ENCODE measurements around the gene ADARB1.

The ADARB1 gene

DNA sequence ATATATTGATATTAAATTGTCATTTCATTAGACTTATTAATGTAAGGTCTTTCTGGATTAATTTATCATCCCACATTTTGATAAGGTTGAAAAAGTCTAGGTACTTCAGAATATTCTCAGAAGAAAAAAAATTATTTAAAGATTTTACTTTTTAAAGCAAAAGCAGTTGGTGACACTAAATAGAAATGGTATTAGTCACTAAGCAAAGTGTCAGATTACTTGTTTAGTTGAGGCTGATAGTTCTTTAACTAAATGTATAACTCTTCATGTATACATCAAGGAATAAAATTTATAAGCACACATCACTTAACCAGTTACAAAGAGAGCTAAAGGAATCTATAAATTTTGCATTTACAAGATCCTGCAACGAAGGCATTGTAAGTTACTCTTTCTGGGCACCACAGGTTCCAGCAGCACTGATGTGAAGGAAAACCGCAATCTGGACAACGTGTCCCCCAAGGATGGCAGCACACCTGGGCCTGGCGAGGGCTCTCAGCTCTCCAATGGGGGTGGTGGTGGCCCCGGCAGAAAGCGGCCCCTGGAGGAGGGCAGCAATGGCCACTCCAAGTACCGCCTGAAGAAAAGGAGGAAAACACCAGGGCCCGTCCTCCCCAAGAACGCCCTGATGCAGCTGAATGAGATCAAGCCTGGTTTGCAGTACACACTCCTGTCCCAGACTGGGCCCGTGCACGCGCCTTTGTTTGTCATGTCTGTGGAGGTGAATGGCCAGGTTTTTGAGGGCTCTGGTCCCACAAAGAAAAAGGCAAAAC, 101.1 kb downstream of the ADARB1 start:
- TF ChIP-seq ZFP3 (CRISPR knock-in tag; IDR thresholded peaks at IDR 0.05) (no peak), ZC3H10 (CRISPR knock-in tag; IDR thresholded peaks at IDR 0.05) (no peak), TOX (CRISPR knock-in tag; IDR thresholded peaks at IDR 0.05; ENCODE audit: borderline replicate concordance) (no peak), RARB (CRISPR knock-in tag; IDR thresholded peaks at IDR 0.05) (no peak), ZNF565 (CRISPR knock-in tag; conservative IDR thresholded peaks at IDR 0.05; ENCODE audit: low read depth) (no peak)
- TF ChIP-seq, protein P1, sequence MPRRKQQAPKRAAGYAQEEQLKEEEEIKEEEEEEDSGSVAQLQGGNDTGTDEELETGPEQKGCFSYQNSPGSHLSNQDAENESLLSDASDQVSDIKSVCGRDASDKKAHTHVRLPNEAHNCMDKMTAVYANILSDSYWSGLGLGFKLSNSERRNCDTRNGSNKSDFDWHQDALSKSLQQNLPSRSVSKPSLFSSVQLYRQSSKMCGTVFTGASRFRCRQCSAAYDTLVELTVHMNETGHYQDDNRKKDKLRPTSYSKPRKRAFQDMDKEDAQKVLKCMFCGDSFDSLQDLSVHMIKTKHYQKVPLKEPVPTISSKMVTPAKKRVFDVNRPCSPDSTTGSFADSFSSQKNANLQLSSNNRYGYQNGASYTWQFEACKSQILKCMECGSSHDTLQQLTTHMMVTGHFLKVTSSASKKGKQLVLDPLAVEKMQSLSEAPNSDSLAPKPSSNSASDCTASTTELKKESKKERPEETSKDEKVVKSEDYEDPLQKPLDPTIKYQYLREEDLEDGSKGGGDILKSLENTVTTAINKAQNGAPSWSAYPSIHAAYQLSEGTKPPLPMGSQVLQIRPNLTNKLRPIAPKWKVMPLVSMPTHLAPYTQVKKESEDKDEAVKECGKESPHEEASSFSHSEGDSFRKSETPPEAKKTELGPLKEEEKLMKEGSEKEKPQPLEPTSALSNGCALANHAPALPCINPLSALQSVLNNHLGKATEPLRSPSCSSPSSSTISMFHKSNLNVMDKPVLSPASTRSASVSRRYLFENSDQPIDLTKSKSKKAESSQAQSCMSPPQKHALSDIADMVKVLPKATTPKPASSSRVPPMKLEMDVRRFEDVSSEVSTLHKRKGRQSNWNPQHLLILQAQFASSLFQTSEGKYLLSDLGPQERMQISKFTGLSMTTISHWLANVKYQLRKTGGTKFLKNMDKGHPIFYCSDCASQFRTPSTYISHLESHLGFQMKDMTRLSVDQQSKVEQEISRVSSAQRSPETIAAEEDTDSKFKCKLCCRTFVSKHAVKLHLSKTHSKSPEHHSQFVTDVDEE (CRISPR knock-in tag; IDR thresholded peaks at IDR 0.05): no peak
- no peak for ATAC-seq

DNA sequence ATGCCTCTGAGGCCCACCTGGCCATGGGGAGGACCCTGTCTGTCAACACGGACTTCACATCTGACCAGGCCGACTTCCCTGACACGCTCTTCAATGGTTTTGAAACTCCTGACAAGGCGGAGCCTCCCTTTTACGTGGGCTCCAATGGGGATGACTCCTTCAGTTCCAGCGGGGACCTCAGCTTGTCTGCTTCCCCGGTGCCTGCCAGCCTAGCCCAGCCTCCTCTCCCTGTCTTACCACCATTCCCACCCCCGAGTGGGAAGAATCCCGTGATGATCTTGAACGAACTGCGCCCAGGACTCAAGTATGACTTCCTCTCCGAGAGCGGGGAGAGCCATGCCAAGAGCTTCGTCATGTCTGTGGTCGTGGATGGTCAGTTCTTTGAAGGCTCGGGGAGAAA, 101.8 kb downstream of the ADARB1 start:
- no peak for ATAC-seq
- TF ChIP-seq, protein P2, sequence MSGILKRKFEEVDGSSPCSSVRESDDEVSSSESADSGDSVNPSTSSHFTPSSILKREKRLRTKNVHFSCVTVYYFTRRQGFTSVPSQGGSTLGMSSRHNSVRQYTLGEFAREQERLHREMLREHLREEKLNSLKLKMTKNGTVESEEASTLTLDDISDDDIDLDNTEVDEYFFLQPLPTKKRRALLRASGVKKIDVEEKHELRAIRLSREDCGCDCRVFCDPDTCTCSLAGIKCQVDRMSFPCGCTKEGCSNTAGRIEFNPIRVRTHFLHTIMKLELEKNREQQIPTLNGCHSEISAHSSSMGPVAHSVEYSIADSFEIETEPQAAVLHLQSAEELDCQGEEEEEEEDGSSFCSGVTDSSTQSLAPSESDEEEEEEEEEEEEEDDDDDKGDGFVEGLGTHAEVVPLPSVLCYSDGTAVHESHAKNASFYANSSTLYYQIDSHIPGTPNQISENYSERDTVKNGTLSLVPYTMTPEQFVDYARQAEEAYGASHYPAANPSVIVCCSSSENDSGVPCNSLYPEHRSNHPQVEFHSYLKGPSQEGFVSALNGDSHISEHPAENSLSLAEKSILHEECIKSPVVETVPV (CRISPR knock-in tag; IDR thresholded peaks at IDR 0.05): no peak
- TF ChIP-seq PPARA (CRISPR knock-in tag; IDR thresholded peaks at IDR 0.05; ENCODE audit: borderline replicate concordance) (no peak), ZNF8 (CRISPR knock-in tag; IDR thresholded peaks at IDR 0.05) (no peak), OSR1 (CRISPR knock-in tag; IDR thresholded peaks at IDR 0.05) (no peak), ZNF70 (CRISPR knock-in tag; IDR thresholded peaks at IDR 0.05) (no peak), ZC3H10 (CRISPR knock-in tag; IDR thresholded peaks at IDR 0.05) (no peak), TOX (CRISPR knock-in tag; IDR thresholded peaks at IDR 0.05; ENCODE audit: borderline replicate concordance) (no peak), BACH2 (CRISPR knock-in tag; IDR thresholded peaks at IDR 0.05; ENCODE audit: borderline replicate concordance) (no peak)

DNA sequence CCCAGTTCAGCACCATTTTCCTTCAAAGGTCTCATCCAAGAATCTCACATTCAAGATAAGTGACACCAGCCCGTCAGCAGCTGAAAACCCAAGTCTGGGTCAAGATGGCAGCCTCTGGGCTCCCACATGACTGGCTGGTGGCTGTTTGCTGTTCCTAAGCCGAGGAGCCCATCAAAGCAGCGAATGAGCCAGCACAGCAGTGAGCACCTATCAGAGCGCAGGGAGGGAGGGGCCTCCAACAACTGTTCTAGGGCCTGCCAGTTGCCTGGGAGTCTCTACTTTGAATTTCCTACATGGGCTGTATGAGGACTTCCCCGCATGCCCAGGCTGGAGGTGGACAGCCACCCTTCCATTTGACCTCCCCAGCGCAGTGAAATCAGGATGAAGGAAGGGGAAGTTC, 102.7 kb downstream of the ADARB1 start:
- no peak for ATAC-seq
- TF ChIP-seq SNAI2 (CRISPR knock-in tag; IDR thresholded peaks at IDR 0.05): no peak
- TF ChIP-seq, protein P1 (CRISPR knock-in tag; IDR thresholded peaks at IDR 0.05): no peak
- TF ChIP-seq, protein P2 (CRISPR knock-in tag; IDR thresholded peaks at IDR 0.05): no peak
- TF ChIP-seq CSDC2 (CRISPR knock-in tag; IDR thresholded peaks at IDR 0.05): no peak
- no peak for TF ChIP-seq ZFP30 (CRISPR knock-in tag; IDR thresholded peaks at IDR 0.05)
- TF ChIP-seq TCF4 (CRISPR knock-in tag; IDR thresholded peaks at IDR 0.05; ENCODE audit: borderline replicate concordance): no peak
- TF ChIP-seq, protein P3, sequence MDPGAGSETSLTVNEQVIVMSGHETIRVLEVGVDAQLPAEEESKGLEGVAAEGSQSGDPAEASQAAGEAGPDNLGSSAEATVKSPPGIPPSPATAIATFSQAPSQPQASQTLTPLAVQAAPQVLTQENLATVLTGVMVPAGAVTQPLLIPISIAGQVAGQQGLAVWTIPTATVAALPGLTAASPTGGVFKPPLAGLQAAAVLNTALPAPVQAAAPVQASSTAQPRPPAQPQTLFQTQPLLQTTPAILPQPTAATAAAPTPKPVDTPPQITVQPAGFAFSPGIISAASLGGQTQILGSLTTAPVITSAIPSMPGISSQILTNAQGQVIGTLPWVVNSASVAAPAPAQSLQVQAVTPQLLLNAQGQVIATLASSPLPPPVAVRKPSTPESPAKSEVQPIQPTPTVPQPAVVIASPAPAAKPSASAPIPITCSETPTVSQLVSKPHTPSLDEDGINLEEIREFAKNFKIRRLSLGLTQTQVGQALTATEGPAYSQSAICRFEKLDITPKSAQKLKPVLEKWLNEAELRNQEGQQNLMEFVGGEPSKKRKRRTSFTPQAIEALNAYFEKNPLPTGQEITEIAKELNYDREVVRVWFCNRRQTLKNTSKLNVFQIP (CRISPR knock-in tag; IDR thresholded peaks at IDR 0.05; ENCODE audit: borderline replicate concordance, low read depth): no peak
- TF ChIP-seq BACH2 (CRISPR knock-in tag; IDR thresholded peaks at IDR 0.05; ENCODE audit: borderline replicate concordance): no peak
- no peak for TF ChIP-seq ZC3H10 (CRISPR knock-in tag; IDR thresholded peaks at IDR 0.05)
- TF ChIP-seq ARNTL (CRISPR knock-in tag; IDR thresholded peaks at IDR 0.05; ENCODE audit: borderline replicate concordance, low read depth): no peak
- no peak for TF ChIP-seq TOX (CRISPR knock-in tag; IDR thresholded peaks at IDR 0.05; ENCODE audit: borderline replicate concordance)
- no peak for TF ChIP-seq ESRRG (CRISPR knock-in tag; IDR thresholded peaks at IDR 0.05)
- TF ChIP-seq, protein P4, sequence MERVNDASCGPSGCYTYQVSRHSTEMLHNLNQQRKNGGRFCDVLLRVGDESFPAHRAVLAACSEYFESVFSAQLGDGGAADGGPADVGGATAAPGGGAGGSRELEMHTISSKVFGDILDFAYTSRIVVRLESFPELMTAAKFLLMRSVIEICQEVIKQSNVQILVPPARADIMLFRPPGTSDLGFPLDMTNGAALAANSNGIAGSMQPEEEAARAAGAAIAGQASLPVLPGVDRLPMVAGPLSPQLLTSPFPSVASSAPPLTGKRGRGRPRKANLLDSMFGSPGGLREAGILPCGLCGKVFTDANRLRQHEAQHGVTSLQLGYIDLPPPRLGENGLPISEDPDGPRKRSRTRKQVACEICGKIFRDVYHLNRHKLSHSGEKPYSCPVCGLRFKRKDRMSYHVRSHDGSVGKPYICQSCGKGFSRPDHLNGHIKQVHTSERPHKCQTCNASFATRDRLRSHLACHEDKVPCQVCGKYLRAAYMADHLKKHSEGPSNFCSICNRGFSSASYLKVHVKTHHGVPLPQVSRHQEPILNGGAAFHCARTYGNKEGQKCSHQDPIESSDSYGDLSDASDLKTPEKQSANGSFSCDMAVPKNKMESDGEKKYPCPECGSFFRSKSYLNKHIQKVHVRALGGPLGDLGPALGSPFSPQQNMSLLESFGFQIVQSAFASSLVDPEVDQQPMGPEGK (CRISPR knock-in tag; IDR thresholded peaks at IDR 0.05; ENCODE audit: borderline replicate concordance): no peak
- TF ChIP-seq, protein P5, sequence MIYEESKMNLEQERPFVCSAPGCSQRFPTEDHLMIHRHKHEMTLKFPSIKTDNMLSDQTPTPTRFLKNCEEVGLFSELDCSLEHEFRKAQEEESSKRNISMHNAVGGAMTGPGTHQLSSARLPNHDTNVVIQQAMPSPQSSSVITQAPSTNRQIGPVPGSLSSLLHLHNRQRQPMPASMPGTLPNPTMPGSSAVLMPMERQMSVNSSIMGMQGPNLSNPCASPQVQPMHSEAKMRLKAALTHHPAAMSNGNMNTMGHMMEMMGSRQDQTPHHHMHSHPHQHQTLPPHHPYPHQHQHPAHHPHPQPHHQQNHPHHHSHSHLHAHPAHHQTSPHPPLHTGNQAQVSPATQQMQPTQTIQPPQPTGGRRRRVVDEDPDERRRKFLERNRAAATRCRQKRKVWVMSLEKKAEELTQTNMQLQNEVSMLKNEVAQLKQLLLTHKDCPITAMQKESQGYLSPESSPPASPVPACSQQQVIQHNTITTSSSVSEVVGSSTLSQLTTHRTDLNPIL (CRISPR knock-in tag; IDR thresholded peaks at IDR 0.05; ENCODE audit: low read depth): no peak
- no peak for TF ChIP-seq ZNF565 (CRISPR knock-in tag; conservative IDR thresholded peaks at IDR 0.05; ENCODE audit: low read depth)
- TF ChIP-seq ISL1 (CRISPR knock-in tag; IDR thresholded peaks at IDR 0.05): no peak
